NOMO-1 (cell line): ENCODE results near the gene TRERF1.
"Not testable (repeated sequence)": the region's sequence is repeated elsewhere in the genome, so short reads cannot be mapped to it uniquely, and the experiment has no call there.

Experiments
- DNase-seq, 2 experiments: peaks; one replicate each; lab custom pipeline; 2025; ENCODE audit not compliant: unreplicated experiment in 2 of 2; lab: John Stamatoyannopoulos, UW

The TRERF1 gene

GRCh38 chr6:42232035-42232434 is 219.7 kb downstream of the TRERF1 start:
- DNase-seq: no peak

GRCh38 chr6:42230345-42231321 is 221.1 kb downstream of the TRERF1 start:
- DNase-seq: no peak

GRCh38 chr6:42229506-42230119 is 222.1 kb downstream of the TRERF1 start:
- DNase-seq: no peak

- no peak for DNase-seq
Measured at GRCh38 chr6:42228305-42228704, 223.4 kb downstream of the TRERF1 start.

- no peak for DNase-seq
Measured at GRCh38 chr6:42227173-42227850, 224.4 kb downstream of the TRERF1 start.

- DNase-seq: no peak
Measured at GRCh38 chr6:42226645-42227143, 225.0 kb downstream of the TRERF1 start.

GRCh38 chr6:42226161-42226611 is 225.5 kb downstream of the TRERF1 start:
- DNase-seq: no peak

GRCh38 chr6:42225419-42225818 is 226.3 kb downstream of the TRERF1 start:
- no peak for DNase-seq

- no peak for DNase-seq
Measured at GRCh38 chr6:42225029-42225339, 226.7 kb downstream of the TRERF1 start.

- DNase-seq: no peak
Measured at GRCh38 chr6:42224222-42225028, 227.3 kb downstream of the TRERF1 start.

- no peak for DNase-seq
Measured at GRCh38 chr6:42222448-42222847, 229.3 kb downstream of the TRERF1 start.

GRCh38 chr6:42221546-42221945 is 230.2 kb downstream of the TRERF1 start:
- no peak for DNase-seq

GRCh38 chr6:42220807-42221206 is 230.9 kb downstream of the TRERF1 start:
- DNase-seq: no peak

- peak; percentile 93 to 95 for DNase-seq
Measured at GRCh38 chr6:42217519-42218367, 234.0 kb downstream of the TRERF1 start, which contains the start of gene MRPS10. MRPS10 (minus strand) TSS chr6:42217861; CDS start chr6:42217849, 12 bp downstream.

GRCh38 chr6:42217157-42217518 is 234.6 kb downstream of the TRERF1 start:
- no peak for DNase-seq

- DNase-seq: not testable (repeated sequence)
Measured at GRCh38 chr6:42216495-42216894, 235.2 kb downstream of the TRERF1 start.

GRCh38 chr6:42212442-42212841 is 239.3 kb downstream of the TRERF1 start:
- DNase-seq: no peak

GRCh38 chr6:42211726-42212125 is 240.0 kb downstream of the TRERF1 start:
- no peak for DNase-seq

- DNase-seq: no peak
Measured at GRCh38 chr6:42210551-42210950, 241.2 kb downstream of the TRERF1 start.
